Forelimb muscle (tissue), 1 donor: Measurements from ENCODE around the gene GOLGA5. TPM values are rescaled to one million over a fixed set of nuclear protein-coding genes. Genes with fewer than 3 reads are reported as not detected.
"Not testable (repeated sequence)": the region's sequence is repeated elsewhere in the genome, so short reads cannot be mapped to it uniquely, and the experiment has no call there.

Experiments used
- DNase-seq: peaks from one replicate; pipeline ENCODE4 v3.0.0-alpha.2; 2013; ENCODE audit warnings: low read depth
- polyA plus RNA-seq: library from polyadenylated mRNA; unstranded; fragments of 120-200 nt; gene quantifications from one replicate; pipeline ENCODE4 v1.2.1, GENCODE V29; 2013; ENCODE audit not compliant: insufficient read length

GOLGA5 gene
- polyA plus RNA-seq, result 28.1 TPM

- peak; percentile 95 for DNase-seq
These were observed at the start of gene GOLGA5 for GRCh38 chr14:92793709-92794546. Gene GOLGA5 (plus strand): TSS chr14:92794305. CDS start chr14:92797438, 3,133 bp downstream.

GRCh38 chr14:92747701-92748258, 46.3 kb upstream of the GOLGA5 start:
- DNase-seq, result no peak

- DNase-seq, result peak; percentile 73
These were observed 45.7 kb upstream of the GOLGA5 start, which contains the start of gene LGMN for GRCh38 chr14:92748259-92749016. Gene LGMN (minus strand): TSS chr14:92748627. CDS start chr14:92732786, 15,841 bp downstream.

GRCh38 chr14:92750222-92750728, 43.8 kb upstream of the GOLGA5 start:
- not testable (repeated sequence) for DNase-seq

GRCh38 chr14:92750994-92751400, 43.1 kb upstream of the GOLGA5 start:
- no peak for DNase-seq

GRCh38 chr14:92751819-92752218, 42.3 kb upstream of the GOLGA5 start:
- DNase-seq, result no peak

GRCh38 chr14:92753250-92753649, 40.9 kb upstream of the GOLGA5 start:
- no peak for DNase-seq

GRCh38 chr14:92754966-92755365, 39.1 kb upstream of the GOLGA5 start:
- no peak for DNase-seq

GRCh38 chr14:92755495-92755894, 38.6 kb upstream of the GOLGA5 start:
- no peak for DNase-seq

GRCh38 chr14:92756446-92756845, 37.7 kb upstream of the GOLGA5 start:
- DNase-seq, result no peak

- DNase-seq, result no peak
These were observed 34.8 kb upstream of the GOLGA5 start for GRCh38 chr14:92759300-92759678.

- DNase-seq, result no peak
These were observed 34.2 kb upstream of the GOLGA5 start for GRCh38 chr14:92759679-92760523.

GRCh38 chr14:92760524-92760805, 33.6 kb upstream of the GOLGA5 start:
- DNase-seq, result no peak

- DNase-seq, result not testable (repeated sequence)
These were observed 30.2 kb upstream of the GOLGA5 start for GRCh38 chr14:92763666-92764631.

GRCh38 chr14:92768236-92768635, 25.9 kb upstream of the GOLGA5 start:
- DNase-seq, result not testable (repeated sequence)

- DNase-seq, result no peak
These were observed 25.3 kb upstream of the GOLGA5 start for GRCh38 chr14:92768795-92769194.

GRCh38 chr14:92770484-92770883, 23.6 kb upstream of the GOLGA5 start:
- no peak for DNase-seq

- DNase-seq, result no peak
These were observed 19.5 kb upstream of the GOLGA5 start for GRCh38 chr14:92774572-92774971.

GRCh38 chr14:92775292-92775691, 18.8 kb upstream of the GOLGA5 start:
- DNase-seq, result not testable (repeated sequence)

GRCh38 chr14:92778868-92779565, 15.1 kb upstream of the GOLGA5 start:
- DNase-seq, result not testable (repeated sequence)
